Sigmoid colon (tissue), 4 donors: ENCODE measurements around the gene GPR42.

Source experiments
- EP300 ChIP-seq, 4 donors: sonication (generic); formaldehyde crosslinking; IDR thresholded peaks; one replicate each; pipeline ENCODE4 v1.6.1; 2017; ENCODE audit warnings: antibody characterized with exemption in 4 of 4
- POLR2A ChIP-seq, 2 donors: fragments of 450-650 bp; IDR thresholded peaks; one replicate each; pipeline ENCODE4 v1.6.1; 2016; ENCODE audit warnings: antibody characterized with exemption in 2 of 2, mild to moderate bottlenecking in 2 of 2, moderate library complexity in 2 of 2
- POLR2AphosphoS5 ChIP-seq, 4 donors: sonication (generic); formaldehyde crosslinking; IDR thresholded peaks; one replicate each; pipeline ENCODE4 v1.6.1; 2017; ENCODE audit warnings: antibody characterized with exemption in 4 of 4
- TF ChIP-seq, protein P1 (sequence below), 4 experiments: fragments of 450-650 bp in 3 of 4; fragments of 200-600 bp in 1 of 4; IDR thresholded peaks; one replicate each; pipeline ENCODE4 v1.5.1; 2016 to 2019; ENCODE audit warnings: antibody characterized with exemption in 4 of 4, mild to moderate bottlenecking in 3 of 4, moderate library complexity in 2 of 4

DNA sequence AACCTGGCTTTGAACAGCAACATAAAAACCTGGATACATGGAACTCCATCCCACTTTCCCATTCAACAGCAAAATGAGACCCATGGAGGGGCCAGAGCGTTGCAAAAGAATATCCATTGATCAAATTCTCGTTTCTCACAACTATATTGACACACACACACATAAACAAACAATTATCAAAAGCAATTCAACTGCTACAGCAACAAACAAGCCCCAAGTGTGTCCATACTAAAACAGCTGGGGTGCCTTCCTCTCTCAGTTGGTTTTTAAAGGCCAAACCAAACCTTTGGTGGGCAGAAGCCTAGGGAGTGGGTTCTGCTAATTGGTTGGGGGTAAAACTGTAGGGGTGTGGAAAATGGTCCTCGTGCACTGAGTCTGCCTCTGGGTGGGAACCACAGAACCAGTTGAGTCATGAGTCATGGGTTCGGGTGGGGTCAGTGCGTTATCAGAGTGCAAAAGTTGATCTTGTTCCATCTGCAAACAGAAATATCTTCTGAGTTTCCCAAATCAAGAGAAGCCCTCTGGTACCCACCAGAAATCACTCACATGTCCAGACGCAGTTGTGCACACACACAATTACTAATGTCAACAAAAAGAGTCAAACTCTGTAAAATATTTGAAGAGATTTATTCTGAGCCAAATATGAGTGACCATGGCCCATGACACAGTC, 18.5 kb downstream of the GPR42 start:
- TF ChIP-seq, protein P1, sequence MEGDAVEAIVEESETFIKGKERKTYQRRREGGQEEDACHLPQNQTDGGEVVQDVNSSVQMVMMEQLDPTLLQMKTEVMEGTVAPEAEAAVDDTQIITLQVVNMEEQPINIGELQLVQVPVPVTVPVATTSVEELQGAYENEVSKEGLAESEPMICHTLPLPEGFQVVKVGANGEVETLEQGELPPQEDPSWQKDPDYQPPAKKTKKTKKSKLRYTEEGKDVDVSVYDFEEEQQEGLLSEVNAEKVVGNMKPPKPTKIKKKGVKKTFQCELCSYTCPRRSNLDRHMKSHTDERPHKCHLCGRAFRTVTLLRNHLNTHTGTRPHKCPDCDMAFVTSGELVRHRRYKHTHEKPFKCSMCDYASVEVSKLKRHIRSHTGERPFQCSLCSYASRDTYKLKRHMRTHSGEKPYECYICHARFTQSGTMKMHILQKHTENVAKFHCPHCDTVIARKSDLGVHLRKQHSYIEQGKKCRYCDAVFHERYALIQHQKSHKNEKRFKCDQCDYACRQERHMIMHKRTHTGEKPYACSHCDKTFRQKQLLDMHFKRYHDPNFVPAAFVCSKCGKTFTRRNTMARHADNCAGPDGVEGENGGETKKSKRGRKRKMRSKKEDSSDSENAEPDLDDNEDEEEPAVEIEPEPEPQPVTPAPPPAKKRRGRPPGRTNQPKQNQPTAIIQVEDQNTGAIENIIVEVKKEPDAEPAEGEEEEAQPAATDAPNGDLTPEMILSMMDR (IDR thresholded peaks at IDR 0.05), result no peak
- TF ChIP-seq POLR2A (IDR thresholded peaks at IDR 0.05), result no peak
- no peak for TF ChIP-seq EP300 (IDR thresholded peaks at IDR 0.05)
- no peak for TF ChIP-seq POLR2AphosphoS5 (IDR thresholded peaks at IDR 0.05)
